Suprapubic skin (tissue), 4 donors: ENCODE measurements around the gene KCNJ16. TPM values are rescaled to one million over a fixed set of nuclear protein-coding genes. Genes with fewer than 3 reads are reported as not detected.

Experiments
- DNase-seq, 2 donors: peaks; one replicate each; pipeline ENCODE4 v3.0.0-alpha.2; 2019; ENCODE audit warnings: low spot score in 2 of 2
- H3K27ac ChIP-seq: fragments of 200-600 bp; sonication (generic); one replicate; pipeline ENCODE4 v1.5.1; 2019
- H3K27me3 ChIP-seq: fragments of 200-600 bp; sonication (generic); one replicate; pipeline ENCODE4 v1.5.1; 2019
- H3K36me3 ChIP-seq: fragments of 200-600 bp; sonication (generic); one replicate; pipeline ENCODE4 v1.5.1; 2019
- H3K4me1 ChIP-seq: fragments of 200-600 bp; sonication (generic); one replicate; pipeline ENCODE4 v1.5.1; 2019
- H3K4me3 ChIP-seq: fragments of 200-600 bp; sonication (generic); one replicate; pipeline ENCODE4 v1.5.1; 2019; ENCODE audit warnings: mild to moderate bottlenecking
- H3K9me3 ChIP-seq: fragments of 200-600 bp; sonication (generic); one replicate; pipeline ENCODE4 v1.5.1; 2019
- EP300 ChIP-seq: sonication (generic); formaldehyde crosslinking; IDR thresholded peaks from one replicate; pipeline ENCODE4 v1.6.1; 2017; ENCODE audit warnings: antibody characterized with exemption
- POLR2A ChIP-seq, 2 donors: fragments of 450-650 bp; IDR thresholded peaks; one replicate each; pipeline ENCODE4 v1.6.1; 2017; ENCODE audit warnings: antibody characterized with exemption in 2 of 2, mild to moderate bottlenecking in 2 of 2, moderate library complexity in 2 of 2
- POLR2AphosphoS5 ChIP-seq, 3 donors: sonication (generic); formaldehyde crosslinking; IDR thresholded peaks; one replicate each; pipeline ENCODE4 v1.6.1; 2017; ENCODE audit warnings: antibody characterized with exemption in 3 of 3
- WGBS: methylation state at CpG from one replicate; pipeline ENCODE4 v1.1.5; 2018; 5-methylcytosine and 5-hydroxymethylcytosine counted together
- total RNA-seq, 4 donors: library from RNA; depleted of rRNA; stranded (reverse); fragments of >200 nt; gene quantifications; one replicate each; pipeline ENCODE4 v1.1.0, GENCODE V29; 2016
- TF ChIP-seq, protein P1 (sequence below), 2 donors: fragments of 200-600 bp in 1 of 2; fragments of 450-650 bp in 1 of 2; sonication (generic) in 1 of 2; IDR thresholded peaks; one replicate each; pipeline ENCODE4 v1.5.1; 2016 to 2019; ENCODE audit warnings: antibody characterized with exemption in 2 of 2, mild to moderate bottlenecking in 1 of 2, moderate library complexity in 1 of 2

KCNJ16 gene
- total RNA-seq, 4 donors from 2014 or later: not detected

DNA sequence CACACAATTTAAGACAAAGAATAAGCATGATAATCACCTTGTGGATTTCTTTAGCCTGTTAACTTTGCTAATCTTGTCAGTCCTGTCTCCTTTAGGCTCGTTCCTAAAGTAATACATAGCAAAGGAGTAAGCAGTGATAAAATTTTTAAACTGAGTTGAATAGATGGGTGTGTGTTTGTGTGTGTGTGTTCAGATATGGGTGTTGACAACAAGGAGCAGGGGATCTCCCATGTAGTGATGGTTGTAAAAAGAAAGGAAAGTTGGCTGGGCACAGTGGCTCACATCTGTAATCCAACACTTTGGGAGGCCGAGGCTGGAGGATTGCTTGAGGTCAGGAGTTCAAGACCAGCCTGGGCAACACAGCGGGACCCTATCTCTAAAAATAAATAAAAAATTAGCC is 49.7 kb downstream of the KCNJ16 start:
- TF ChIP-seq POLR2A (IDR thresholded peaks at IDR 0.05) (no peak), EP300 (no peak), POLR2AphosphoS5 (IDR thresholded peaks at IDR 0.05) (no peak)
- TF ChIP-seq, protein P1, sequence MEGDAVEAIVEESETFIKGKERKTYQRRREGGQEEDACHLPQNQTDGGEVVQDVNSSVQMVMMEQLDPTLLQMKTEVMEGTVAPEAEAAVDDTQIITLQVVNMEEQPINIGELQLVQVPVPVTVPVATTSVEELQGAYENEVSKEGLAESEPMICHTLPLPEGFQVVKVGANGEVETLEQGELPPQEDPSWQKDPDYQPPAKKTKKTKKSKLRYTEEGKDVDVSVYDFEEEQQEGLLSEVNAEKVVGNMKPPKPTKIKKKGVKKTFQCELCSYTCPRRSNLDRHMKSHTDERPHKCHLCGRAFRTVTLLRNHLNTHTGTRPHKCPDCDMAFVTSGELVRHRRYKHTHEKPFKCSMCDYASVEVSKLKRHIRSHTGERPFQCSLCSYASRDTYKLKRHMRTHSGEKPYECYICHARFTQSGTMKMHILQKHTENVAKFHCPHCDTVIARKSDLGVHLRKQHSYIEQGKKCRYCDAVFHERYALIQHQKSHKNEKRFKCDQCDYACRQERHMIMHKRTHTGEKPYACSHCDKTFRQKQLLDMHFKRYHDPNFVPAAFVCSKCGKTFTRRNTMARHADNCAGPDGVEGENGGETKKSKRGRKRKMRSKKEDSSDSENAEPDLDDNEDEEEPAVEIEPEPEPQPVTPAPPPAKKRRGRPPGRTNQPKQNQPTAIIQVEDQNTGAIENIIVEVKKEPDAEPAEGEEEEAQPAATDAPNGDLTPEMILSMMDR (IDR thresholded peaks at IDR 0.05): no peak

DNA sequence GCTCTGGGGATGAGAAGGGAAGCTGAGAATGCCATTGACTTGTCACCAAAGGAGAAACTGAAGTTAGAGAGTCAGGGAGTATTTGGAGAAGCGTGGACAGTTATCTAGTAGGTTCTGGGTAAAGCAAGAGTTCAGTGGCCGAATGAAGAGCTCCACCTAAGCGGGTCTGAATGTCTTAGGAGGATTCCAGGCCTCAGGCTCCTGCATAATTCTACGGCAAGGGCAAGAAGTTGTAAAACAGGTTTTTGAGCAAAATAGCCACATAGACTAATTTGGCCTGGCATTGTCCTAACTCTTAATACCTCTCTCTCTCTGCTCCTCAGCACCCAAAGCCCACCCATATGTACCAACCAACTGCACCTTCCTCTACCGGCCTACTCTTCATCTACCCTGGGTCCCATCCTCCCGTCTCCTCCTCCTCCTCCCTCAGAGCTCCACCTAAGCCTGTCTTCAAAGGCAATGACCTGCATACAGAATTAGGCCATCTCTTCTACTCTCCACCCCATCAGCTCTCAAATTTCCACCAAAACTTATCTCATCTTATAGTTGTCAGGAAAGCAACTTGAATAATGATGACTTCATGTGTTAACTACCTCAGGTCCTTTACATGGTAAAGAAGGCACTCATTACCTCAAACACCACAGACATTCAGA is 52.3 kb downstream of the KCNJ16 start:
- no peaks in the 10 kb centered on the region for H3K9me3 ChIP-seq
- no peak for DNase-seq
- no peaks in the 10 kb centered on the region for H3K36me3 ChIP-seq
- peaks cover 15% of the 10 kb centered on the region for H3K4me1 ChIP-seq
- no peak for TF ChIP-seq POLR2AphosphoS5 (IDR thresholded peaks at IDR 0.05)
- TF ChIP-seq, protein P1 (IDR thresholded peaks at IDR 0.05): no peak
- no peak for TF ChIP-seq POLR2A (IDR thresholded peaks at IDR 0.05)
- TF ChIP-seq EP300: no peak
- WGBS: 65% methylated on average over 6 of the region's 6 CpGs
- no peak overlapping the region for H3K4me3 ChIP-seq
- H3K27me3 ChIP-seq: no peaks in the 10 kb centered on the region
- no peak overlapping the region for H3K27ac ChIP-seq

More for the DNA sequence above, 49.7 kb downstream of the KCNJ16 start:
- no peak for DNase-seq
- Histone ChIP-seq H3K4me3 (no peak overlapping the region), H3K36me3 (no peaks in the 10 kb centered on the region), H3K27ac (no peak overlapping the region), H3K4me1 (peaks cover 15% of the 10 kb centered on the region), H3K9me3 (no peaks in the 10 kb centered on the region), H3K27me3 (no peaks in the 10 kb centered on the region)
- 52% methylated on average over 3 of the region's 3 CpGs for WGBS

DNA sequence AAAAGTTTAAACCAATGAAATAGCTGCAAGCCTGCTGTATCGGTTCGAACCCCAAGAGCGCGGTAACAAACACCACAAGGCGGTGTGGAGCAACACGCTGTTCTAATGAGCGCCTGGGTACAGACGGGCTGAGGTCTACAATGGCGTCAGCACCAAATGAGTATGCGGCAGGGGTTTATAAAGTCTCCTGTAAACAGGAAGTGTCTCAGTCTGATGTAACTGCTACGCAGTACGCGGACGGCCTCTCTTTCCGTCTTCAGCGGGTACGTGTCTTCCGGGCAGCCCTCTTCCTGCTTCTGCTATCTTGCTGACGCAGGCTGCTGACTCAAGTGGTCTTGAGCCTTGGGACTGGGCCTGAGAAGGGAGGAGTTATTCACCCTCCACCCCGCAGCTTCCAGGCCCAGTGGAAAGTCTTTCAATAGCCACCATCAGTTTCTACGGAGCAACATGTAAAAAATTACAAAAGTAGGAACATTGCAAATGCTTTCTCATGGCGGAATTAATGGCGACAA is 53.8 kb downstream of the KCNJ16 start:
- Histone ChIP-seq H3K9me3 (no peaks in the 10 kb centered on the region), H3K4me1 (peaks cover 10% of the 10 kb centered on the region), H3K4me3 (no peak overlapping the region), H3K36me3 (no peaks in the 10 kb centered on the region), H3K27ac (no peak overlapping the region), H3K27me3 (no peaks in the 10 kb centered on the region)
- DNase-seq: no peak
- TF ChIP-seq POLR2AphosphoS5 (IDR thresholded peaks at IDR 0.05) (no peak), POLR2A (IDR thresholded peaks at IDR 0.05) (no peak), EP300 (no peak)
- TF ChIP-seq, protein P1 (IDR thresholded peaks at IDR 0.05): no peak
- WGBS: 94% methylated on average over 23 of the region's 23 CpGs

DNA sequence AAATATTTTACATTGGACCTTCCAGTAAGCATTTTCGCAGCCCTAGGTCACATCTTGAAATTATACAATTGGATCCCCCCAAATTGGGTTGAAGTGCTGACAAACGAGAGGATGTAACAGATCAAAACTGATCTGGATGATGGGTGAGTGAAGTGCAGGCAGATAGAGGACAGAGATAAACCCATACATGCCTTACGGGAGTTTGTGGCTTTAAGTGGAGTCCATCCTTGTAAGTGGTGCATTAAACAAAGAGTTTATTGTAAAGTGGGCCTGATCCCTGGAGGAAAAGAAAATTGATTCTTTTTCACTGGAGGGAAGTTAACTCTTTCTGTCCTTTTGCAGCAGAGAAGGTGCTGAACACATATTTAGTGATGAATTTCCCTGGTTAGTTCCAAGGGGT is 55.3 kb downstream of the KCNJ16 start:
- Histone ChIP-seq H3K4me3 (no peak overlapping the region), H3K4me1 (peaks cover under 1% of the 10 kb centered on the region), H3K36me3 (no peaks in the 10 kb centered on the region), H3K27me3 (no peaks in the 10 kb centered on the region), H3K9me3 (no peaks in the 10 kb centered on the region), H3K27ac (no peak overlapping the region)
- TF ChIP-seq POLR2A (IDR thresholded peaks at IDR 0.05) (no peak), EP300 (no peak), POLR2AphosphoS5 (IDR thresholded peaks at IDR 0.05) (no peak)
- TF ChIP-seq, protein P1 (IDR thresholded peaks at IDR 0.05): no peak
- WGBS: 69% methylated on average over 3 of the region's 3 CpGs
- no peak for DNase-seq

DNA sequence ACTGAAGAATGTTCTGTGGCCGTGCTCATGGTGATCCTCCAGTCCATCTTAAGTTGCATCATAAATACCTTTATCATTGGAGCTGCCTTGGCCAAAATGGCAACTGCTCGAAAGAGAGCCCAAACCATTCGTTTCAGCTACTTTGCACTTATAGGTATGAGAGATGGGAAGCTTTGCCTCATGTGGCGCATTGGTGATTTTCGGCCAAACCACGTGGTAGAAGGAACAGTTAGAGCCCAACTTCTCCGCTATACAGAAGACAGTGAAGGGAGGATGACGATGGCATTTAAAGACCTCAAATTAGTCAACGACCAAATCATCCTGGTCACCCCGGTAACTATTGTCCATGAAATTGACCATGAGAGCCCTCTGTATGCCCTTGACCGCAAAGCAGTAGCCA is 57.5 kb downstream of the KCNJ16 start:
- DNase-seq: no peak
- H3K27ac ChIP-seq: no peak overlapping the region
- 96% methylated on average over 11 of the region's 11 CpGs for WGBS
- H3K4me1 ChIP-seq: peaks cover 17% of the 10 kb centered on the region
- no peaks in the 10 kb centered on the region for H3K36me3 ChIP-seq
- TF ChIP-seq, protein P1 (IDR thresholded peaks at IDR 0.05): no peak
- TF ChIP-seq POLR2A (IDR thresholded peaks at IDR 0.05) (no peak), EP300 (no peak), POLR2AphosphoS5 (IDR thresholded peaks at IDR 0.05) (no peak)
- no peaks in the 10 kb centered on the region for H3K9me3 ChIP-seq
- H3K27me3 ChIP-seq: no peaks in the 10 kb centered on the region
- no peak overlapping the region for H3K4me3 ChIP-seq
